NOMO-1 (cell line): ENCODE data around the gene ATP5F1A.
"Not testable (repeated sequence)": the region's sequence is repeated elsewhere in the genome, so short reads cannot be mapped to it uniquely, and the experiment has no call there.

Source experiments
- DNase-seq, 2 experiments: peaks; one replicate each; lab custom pipeline; 2025; ENCODE audit not compliant: unreplicated experiment in 2 of 2; lab: John Stamatoyannopoulos, UW

The ATP5F1A gene

DNA sequence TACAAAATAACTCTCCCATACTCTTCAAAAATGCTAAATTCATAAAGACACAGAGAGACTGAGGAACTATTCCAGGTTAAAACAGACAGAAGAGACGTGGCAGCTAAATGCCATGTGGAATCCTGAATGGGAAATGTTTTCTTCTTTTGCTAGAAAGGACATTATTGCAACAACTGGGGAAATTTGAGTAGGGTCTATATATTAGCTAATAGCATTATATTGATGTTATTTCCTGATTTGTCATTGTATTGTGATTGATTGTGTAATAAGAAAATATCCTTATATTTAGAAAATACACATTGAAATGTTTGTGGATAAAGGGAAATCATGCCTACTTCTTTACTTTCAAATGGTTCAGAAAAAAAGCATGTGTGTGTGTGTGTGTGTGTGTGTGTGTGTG, 49.5 kb downstream of the ATP5F1A start:
- DNase-seq, result no peak

DNA sequence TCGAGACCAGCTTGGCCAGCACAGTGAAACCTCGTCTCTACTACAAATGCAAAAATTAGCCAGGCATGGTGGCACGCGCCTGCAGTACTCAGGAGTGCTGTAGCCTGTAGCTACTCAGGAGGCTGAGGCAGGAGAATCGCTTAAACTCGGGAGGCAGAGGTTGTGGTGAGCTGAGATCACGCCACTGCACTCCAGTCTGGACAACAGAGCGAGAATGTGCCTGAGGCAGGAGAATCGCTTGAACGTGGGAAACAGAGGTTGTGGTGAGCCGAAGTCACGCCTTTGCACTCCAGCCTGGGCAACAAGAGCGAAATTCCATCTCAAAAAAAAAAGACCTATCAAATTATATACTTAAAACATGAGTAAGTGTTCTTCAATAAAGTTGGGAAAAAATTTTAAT, 50.7 kb downstream of the ATP5F1A start:
- DNase-seq, result not testable (repeated sequence)

DNA sequence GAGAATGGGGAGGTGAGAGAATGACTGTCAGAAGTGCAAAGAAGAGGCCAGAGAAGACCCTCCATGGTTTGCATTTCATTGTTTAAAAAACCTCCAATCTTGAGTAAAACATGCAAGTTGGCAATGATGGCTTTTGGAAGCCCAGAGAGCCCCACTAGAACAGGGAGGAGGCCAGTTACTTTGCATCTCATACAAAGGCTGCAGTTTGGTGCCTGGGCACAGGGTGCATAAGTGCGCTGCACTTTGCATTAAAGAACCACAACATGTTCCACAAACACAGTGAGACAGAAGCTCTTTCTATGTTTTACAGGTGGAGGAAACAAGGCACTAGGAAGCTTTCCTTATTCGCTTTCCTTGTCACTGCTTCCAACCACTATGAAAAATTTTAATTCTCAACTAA, 51.4 kb downstream of the ATP5F1A start:
- DNase-seq, result no peak

DNA sequence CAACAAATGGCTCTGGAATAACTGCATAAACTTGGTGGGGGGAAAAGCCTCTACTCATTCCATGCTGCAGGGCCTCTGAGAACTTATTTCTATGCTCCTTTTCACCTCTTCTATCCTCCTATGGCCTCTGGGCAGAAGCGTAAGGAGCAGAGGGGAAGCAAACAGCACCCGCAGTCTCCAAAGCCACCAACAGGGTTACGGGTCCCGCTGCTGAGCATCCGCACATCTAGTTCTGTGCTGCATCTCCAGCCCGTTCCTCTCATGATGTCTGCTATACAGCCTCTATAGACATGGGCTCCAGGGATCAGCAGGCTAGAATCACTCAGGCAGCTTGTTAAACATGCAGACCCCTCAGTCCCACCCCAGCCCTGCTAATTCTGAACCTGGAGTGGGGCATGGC, 52.0 kb downstream of the ATP5F1A start:
- no peak for DNase-seq

DNA sequence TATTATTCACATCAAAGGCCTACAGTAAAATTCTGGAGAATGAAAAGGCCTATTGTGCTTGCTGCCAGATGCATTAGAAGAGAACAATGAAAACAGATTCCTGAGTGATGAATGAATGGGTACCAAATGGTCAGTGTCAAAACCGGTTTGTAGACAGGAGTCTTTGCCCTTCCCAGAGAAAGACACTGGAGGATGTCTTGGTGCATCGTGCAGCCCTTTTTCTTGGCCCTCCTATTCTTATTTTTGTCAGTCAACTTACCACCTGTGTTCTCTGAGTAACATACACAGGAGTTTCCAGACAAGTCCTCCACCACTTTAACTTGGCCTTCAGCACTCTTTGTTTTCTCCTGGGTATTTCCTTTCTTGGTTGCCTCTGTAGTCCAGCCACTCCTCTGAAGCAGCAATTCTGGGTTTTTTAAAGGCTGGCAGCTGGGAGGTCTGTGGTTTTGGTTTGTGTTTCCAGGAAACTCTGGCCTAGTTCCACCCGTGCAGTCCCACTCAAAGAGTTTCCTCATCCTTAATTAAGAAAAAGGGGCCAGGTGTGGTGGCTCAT, 55.4 kb downstream of the ATP5F1A start:
- DNase-seq, result no peak

DNA sequence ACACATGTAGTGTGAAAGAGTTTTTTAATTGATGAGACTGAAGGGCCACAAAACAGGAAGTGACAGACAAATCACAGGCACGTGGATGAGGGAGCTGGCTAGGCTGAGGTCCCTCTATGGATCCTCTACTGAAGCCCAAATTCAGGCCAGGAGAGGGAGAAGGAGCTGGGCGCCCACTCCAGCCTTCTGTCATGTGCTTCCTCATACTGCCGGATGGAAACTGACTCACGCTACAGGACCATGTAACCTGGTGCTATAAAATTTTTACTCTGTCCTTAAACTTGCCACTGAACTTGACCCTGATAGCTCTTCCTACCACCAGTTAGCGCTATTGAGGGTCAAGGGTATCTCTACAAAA, 57.4 kb downstream of the ATP5F1A start:
- peak; percentile 35 to 40 for DNase-seq

DNA sequence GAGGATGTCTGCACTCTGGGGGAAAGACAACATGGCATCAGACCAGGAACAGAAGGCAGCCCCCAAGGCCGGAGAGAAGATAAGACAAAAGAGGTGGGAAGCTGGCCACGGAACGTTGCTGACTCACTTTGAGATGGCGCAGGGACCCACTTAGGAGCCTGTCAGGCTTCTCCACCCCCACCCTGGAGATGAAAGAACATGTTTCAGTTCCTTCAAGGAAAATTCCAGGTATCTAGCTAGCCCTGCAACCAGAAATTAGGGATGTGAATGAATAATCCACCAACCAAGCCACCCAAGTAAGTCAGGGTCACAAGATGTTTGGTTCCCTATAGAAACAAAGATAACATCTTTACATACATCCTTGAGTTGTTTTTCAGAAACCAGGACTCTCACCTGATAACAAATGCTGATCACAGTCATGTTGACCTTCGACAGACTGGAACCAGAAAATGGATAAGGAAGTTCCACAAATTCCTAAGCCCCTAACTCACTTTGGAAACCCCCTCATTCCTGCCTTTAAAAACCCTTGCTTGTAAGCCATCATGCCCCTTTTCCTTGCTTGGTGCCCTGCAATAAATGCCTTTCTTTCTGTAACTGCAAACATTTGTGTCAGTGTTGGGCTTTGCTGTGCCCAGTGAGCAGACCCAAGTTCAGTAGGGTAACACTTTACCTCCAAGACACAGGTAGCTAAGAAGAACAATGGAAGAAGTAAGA, 57.9 kb downstream of the ATP5F1A start:
- DNase-seq, result no peak

DNA sequence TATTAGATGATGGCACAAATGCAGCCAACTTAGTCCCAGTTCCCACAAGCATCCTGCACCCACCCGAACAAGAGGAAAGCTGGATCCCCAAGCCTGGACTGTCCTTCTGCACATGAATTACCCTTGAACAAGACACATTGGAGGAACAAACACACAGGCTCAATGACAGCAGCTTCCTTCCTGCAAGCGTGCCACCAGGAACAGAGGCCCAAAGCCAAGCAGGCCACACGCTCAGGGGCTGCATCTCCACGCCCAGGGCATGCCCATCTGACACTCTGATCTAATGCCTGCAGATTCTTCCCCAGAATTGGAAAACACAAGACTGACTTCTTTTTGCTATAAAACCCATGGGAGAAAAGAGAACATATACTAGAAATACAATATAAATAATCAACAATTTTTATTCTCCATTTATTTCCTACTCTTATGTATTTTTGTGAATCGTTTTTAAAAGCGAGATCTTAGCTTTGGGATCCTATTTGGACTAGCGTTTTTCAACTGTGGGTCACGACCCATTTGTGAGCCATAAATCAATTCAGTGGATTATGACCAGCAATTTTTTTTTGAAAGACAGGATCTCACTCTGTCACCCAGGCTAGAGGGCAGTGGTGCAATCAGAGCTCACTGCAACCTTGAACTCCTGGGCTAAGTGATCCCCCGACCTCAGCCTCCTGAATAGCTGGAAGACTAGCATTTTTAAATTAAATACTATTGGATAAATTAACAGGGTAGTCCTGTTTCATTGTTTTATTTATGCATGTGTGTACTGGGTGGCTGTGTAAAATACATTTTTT, 60.4 kb downstream of the ATP5F1A start:
- DNase-seq, result no peak

DNA sequence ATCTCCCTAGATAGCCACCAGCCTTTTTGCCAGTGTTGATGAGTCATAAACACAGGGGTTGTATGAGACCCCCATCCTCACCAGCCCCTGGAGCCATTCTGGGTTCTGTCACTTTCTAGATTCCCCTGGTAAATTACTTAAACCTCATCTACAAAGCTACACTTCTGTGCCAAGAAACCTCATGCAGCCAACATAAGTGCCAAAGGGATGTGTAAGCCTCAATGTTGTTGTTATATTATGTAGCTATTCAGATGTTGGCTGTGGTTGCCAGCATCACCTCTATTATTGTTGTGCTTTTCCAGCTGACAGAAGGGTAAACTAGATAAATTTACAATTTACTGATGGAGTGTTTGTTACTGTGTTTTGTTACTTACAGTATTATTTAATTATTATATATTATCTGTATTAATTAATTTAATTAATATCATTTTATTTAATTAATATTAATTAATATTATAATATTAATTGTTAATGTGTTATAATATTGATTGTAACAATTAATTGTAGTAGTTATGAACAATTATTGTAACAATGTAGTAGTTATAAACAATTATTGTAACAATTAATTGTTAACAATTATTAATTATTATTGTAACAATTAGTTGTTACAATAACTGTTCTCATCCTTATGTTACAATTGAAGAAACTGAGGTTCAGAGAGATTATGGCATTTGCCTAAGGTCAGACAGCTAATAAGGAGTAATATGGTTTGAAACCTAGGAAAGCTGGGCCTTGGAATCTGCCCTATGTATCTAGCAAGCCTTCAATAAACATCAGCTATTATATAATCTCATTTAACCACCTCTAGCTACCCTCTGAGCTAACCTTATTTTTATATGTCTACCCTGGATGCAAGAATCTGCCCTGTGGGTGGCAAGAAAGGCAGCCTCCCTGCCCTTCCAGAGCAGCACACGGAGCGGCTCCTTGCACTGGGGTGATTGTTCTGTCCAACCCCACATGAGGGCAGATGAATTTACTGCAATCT, 62.1 kb downstream of the ATP5F1A start:
- no peak for DNase-seq

DNA sequence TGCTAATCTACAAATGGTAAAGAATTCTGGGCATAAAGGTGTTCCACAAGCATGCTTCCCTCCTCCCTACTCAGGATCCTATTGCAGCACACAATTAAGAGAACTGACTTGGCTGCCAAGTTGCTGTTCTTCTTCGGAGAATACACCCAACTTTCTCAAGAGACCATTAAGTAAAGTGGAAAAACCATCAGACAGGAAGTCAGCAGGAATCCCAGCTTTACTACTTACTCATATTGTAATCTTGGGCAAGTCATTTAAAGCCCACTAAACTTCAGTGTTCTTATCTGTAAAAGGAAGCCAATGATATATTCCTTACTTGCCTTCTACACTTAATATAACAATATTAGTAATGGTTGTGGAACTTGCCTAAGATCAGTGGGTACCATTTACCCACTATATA, 63.9 kb downstream of the ATP5F1A start:
- no peak for DNase-seq

DNA sequence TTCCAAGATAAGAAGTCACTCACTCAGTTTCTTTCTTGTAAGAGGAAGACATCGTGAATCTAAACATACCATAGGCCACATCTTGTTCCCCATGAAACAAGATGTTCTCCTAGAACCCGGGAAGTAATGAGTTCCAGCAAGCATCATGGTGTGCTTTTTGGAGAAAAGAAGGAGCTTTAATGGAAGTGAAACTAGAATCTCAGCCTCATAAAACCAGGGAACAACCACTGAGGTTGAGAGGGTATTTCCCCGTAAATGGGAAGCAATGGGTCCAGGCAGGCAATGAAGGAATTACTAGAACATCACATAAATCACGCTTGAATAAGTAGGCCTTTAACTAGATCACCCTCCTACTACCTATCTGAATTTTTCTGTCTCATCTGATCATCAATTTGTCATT, 66.4 kb downstream of the ATP5F1A start:
- no peak for DNase-seq
